Right lobe of liver (tissue), 6 donors: ENCODE data around the gene USP7. TPM values are rescaled to one million over a fixed set of nuclear protein-coding genes. Genes with fewer than 3 reads are reported as not detected.
"Not testable (repeated sequence)": the region's sequence is repeated elsewhere in the genome, so short reads cannot be mapped to it uniquely, and the experiment has no call there.

Experiments
- ATAC-seq, 4 donors: fragments of 200-7000 bp; cut with Tn5 transposase; one replicate each; pipeline ENCODE4 v1.9.1; 2020; ENCODE audit warnings: mild to moderate bottlenecking in 4 of 4, moderate library complexity in 4 of 4
- DNase-seq, 3 donors: peaks; one replicate each; pipeline ENCODE4 v3.0.0-alpha.2; 2020
- H3K27ac ChIP-seq, 3 donors: fragments of 200-600 bp; one replicate each; pipeline ENCODE4 v1.8.0; 2022
- H3K27me3 ChIP-seq, 2 donors: fragments of 200-600 bp; one replicate each; pipeline ENCODE4 v1.8.0; 2022
- H3K36me3 ChIP-seq, 4 donors: fragments of 200-600 bp; sonication (generic) in 1 of 4; one replicate each; pipeline versions ENCODE4 v1.5.1 to v1.8.0; 2017 to 2022; ENCODE audit warnings: control low read depth in 1 of 4
- H3K4me1 ChIP-seq, 4 donors: fragments of 200-600 bp; sonication (generic) in 1 of 4; one replicate each; pipeline versions ENCODE4 v1.5.1 to v1.8.0; 2017 to 2022; ENCODE audit warnings: control low read depth in 1 of 4
- H3K4me3 ChIP-seq, 3 donors: fragments of 200-600 bp; one replicate each; pipeline ENCODE4 v1.8.0; 2022
- H3K9me3 ChIP-seq, 4 donors: fragments of 200-600 bp; sonication (generic) in 1 of 4; one replicate each; pipeline versions ENCODE4 v1.5.1 to v1.8.0; 2017 to 2022; ENCODE audit warnings: control low read depth in 1 of 4
- POLR2A ChIP-seq: fragments of 450-650 bp; IDR thresholded peaks from one replicate; pipeline ENCODE4 v1.6.1; 2017; ENCODE audit warnings: antibody characterized with exemption, mild to moderate bottlenecking
- WGBS: methylation state at CpG from one replicate; pipeline ENCODE4 v1.1.6; 2018; ENCODE audit warnings: low coverage, low lambda C conversion rate; ENCODE audit not compliant: insufficient coverage; ENCODE audit errors: missing lambda C conversion rate; 5-methylcytosine and 5-hydroxymethylcytosine counted together
- intact Hi-C, 2 donors: fragments of 100-400 bp; cut with DNase I; formaldehyde crosslinking; loops; one replicate each; pipeline versions ENCODE4 v1.11.2 to v1.14.1; 2022
- total RNA-seq, 6 experiments: library from RNA; depleted of rRNA in 2 of 6; stranded (reverse); fragments of >200 nt in 2 of 6; fragmentation: NEBNext Ultra II Directional in 3 of 6; extraction: Animal tissue kit (Norgen Biotek cat#: 25700) in 3 of 6; gene quantifications; one replicate each; pipeline versions ENCODE4 v1.1.0 to v1.2.4, GENCODE V29; 2016 to 2023
- TF ChIP-seq, protein P1 (sequence below), 4 donors: fragments of 200-600 bp in 3 of 4; fragments of 450-650 bp in 1 of 4; IDR thresholded peaks; one replicate each; pipeline versions ENCODE4 v1.5.1 to v1.8.0; 2016 to 2022; ENCODE audit warnings: antibody characterized with exemption in 4 of 4, mild to moderate bottlenecking in 2 of 4
- donor health status: DM: no; HTN: yes; CAD: no.
- donor health status: DM: no; HTN: no; CAD: no.
- donor health status: DM: no; HTN: no; CAD: no.
- donor health status: DM: no; HTN: yes; CAD: no.
- donor health status: DM: no; HTN: yes; CAD: no.

Gene USP7
- total RNA-seq, 6 experiments from 2014 or later: 46.8 to 55.8 (median 49.1) TPM

DNA sequence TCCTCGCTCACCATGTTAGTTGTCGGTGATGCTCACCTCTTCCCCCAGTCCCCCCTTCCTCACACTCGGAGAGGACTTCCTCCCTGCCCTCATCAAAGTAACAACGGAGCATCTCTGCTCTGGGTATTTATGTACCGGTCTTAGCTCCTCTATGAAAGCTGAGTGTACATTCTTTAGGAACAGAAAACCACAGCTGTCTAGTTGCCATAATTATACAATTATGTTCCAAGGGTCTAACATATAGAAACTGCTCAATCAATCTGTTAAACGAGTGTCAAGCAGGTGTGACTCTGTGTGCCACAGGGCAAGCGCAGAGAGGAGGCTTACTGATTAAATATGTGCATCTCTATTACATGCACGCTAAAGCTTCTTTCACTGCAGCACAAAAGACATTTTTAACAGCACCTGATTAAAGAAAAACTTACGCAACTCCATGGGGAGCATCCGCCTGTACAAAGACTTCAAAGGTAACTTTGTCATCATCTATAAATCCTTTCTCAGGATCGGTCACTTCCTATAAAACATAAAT lies 43.7 kb downstream of the USP7 start:
- H3K4me1 ChIP-seq: peaks cover 0 to 15% (median 8%) of the 10 kb centered on the region in 4 donors
- no peak overlapping the region for H3K27ac ChIP-seq
- WGBS: 86% methylated on average over 11 of the region's 11 CpGs
- H3K27me3 ChIP-seq: no peaks in the 10 kb centered on the region
- TF ChIP-seq, protein P1, sequence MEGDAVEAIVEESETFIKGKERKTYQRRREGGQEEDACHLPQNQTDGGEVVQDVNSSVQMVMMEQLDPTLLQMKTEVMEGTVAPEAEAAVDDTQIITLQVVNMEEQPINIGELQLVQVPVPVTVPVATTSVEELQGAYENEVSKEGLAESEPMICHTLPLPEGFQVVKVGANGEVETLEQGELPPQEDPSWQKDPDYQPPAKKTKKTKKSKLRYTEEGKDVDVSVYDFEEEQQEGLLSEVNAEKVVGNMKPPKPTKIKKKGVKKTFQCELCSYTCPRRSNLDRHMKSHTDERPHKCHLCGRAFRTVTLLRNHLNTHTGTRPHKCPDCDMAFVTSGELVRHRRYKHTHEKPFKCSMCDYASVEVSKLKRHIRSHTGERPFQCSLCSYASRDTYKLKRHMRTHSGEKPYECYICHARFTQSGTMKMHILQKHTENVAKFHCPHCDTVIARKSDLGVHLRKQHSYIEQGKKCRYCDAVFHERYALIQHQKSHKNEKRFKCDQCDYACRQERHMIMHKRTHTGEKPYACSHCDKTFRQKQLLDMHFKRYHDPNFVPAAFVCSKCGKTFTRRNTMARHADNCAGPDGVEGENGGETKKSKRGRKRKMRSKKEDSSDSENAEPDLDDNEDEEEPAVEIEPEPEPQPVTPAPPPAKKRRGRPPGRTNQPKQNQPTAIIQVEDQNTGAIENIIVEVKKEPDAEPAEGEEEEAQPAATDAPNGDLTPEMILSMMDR (IDR thresholded peaks at IDR 0.05): no peak
- TF ChIP-seq POLR2A: no peak
- DNase-seq: no peak
- intact Hi-C loops: no loop called here
- peaks cover 0 to 82% (median 27%) of the 10 kb centered on the region in 4 donors for H3K36me3 ChIP-seq
- no peaks in the 10 kb centered on the region for H3K9me3 ChIP-seq
- H3K4me3 ChIP-seq: no peak overlapping the region
- ATAC-seq: no peak

DNA sequence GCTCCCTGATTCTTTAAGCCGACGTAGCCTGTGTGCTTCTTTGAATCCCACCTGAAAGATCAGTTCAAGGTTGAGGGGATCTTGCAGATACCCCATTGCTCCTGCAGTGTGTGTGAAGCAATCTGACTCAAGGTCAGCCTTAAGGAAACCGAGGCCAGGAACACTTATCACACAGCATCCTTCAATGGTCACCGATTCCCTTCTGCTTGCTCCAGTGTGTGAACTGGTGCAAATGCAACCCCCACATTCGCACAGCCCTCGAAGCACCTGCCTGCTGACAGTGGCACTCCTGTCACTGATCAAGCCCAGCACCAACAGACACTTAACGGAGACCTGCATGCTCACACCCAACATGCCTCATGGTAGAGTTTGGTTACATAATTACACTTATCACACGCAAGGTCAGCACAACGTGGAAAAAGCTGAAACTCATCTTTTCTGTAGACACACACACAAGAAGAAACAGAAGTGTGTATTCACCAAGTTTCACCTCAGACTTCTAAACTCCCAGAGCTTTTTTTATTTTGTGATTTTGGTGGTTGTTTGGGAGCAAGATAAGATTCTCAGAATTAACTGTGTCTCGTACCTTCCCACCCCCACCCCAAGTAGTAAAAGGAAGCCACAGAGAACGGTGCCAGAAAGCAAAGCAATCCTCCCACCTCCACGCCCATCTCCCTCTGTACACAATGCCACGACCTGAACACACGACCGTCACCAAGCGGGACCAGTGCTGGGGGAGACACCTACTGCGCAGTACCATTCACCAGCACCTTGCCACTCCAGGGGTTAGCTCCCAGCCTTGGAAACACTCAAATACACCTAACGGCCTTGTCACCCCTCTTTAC lies 44.4 kb downstream of the USP7 start:
- no peaks in the 10 kb centered on the region for H3K9me3 ChIP-seq
- H3K4me3 ChIP-seq: no peak overlapping the region
- intact Hi-C loops: no loop called here
- DNase-seq (no peak), ATAC-seq (no peak)
- H3K27me3 ChIP-seq: no peaks in the 10 kb centered on the region
- H3K4me1 ChIP-seq: peaks cover 0 to 9% (median 2%) of the 10 kb centered on the region in 4 donors
- H3K27ac ChIP-seq: no peak overlapping the region
- TF ChIP-seq POLR2A: no peak
- TF ChIP-seq, protein P1 (IDR thresholded peaks at IDR 0.05): no peak
- H3K36me3 ChIP-seq: peaks cover 5 to 89% (median 31%) of the 10 kb centered on the region in 4 donors
- WGBS: 62% methylated on average over 13 of the region's 18 CpGs

DNA sequence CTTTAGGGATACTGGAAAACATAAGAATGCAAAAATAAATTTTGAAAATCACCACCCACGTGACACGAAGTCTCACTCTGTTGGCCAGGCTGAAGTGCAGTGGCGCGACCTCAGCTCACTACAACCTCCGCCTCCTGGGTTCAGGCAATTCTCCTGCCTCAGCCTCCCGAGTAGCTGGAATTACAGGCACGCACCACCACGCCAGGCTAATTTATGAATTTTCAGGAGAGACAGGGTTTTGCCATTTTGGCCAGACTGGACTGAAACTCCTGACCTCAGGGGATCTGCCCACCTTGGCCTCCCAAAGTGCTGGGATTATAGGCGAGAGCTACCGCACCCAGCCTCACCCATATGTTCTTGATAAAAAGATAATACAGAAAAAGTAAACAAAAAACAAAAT lies 46.4 kb downstream of the USP7 start:
- H3K4me3 ChIP-seq, H3K27me3 ChIP-seq, H3K4me1 ChIP-seq, H3K9me3 ChIP-seq, DNase-seq, intact Hi-C loops, ATAC-seq, H3K27ac ChIP-seq: not testable (repeated sequence)
- 91% methylated on average over 10 of the region's 10 CpGs for WGBS
- H3K36me3 ChIP-seq: peaks cover 5 to 98% (median 33%) of the 10 kb centered on the region in 4 donors

DNA sequence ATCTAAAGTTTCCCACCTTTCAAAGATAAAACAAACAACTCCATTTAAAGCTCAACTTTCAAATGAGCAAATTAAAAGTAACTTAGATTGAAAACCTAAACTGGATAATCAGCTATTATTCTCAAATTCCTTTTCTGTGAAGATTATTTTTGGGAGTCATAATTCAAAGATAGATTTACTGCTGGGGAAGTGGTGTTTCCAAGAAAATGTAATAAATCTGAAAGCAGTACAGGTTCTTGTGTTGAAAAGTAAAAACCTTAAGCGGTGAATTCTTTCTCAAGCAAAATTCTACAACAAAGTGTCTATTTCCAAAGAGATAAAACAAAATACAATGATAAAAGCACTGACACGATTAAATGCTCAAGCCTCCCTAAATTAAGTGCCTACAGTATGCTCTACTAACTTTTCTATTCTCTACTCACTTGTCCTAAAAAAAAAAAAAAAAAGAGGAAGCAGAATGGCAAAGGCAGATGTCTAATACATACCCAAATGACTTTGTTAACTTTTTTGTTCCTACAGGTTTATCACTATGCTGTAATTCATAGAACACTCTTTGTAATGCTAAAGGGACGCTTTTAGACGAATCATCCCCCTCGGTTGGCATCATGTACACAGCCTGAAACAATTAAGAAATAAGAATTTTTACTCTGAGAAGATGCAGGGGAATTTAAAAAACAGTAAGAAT lies 47.0 kb downstream of the USP7 start:
- intact Hi-C loops: no loop called here
- TF ChIP-seq, protein P1 (IDR thresholded peaks at IDR 0.05): no peak
- no peak for TF ChIP-seq POLR2A
- H3K9me3 ChIP-seq: no peaks in the 10 kb centered on the region
- H3K4me1 ChIP-seq: no peaks in the 10 kb centered on the region
- no peaks in the 10 kb centered on the region for H3K27me3 ChIP-seq
- DNase-seq (no peak), ATAC-seq (no peak)
- no peak overlapping the region for H3K27ac ChIP-seq
- no peak overlapping the region for H3K4me3 ChIP-seq
- peaks cover 5 to 98% (median 31%) of the 10 kb centered on the region in 4 donors for H3K36me3 ChIP-seq
- WGBS: 73% methylated on average over 5 of the region's 5 CpGs
